ENCODE data around the gene G6PD.
"Not testable (repeated sequence)": the region's sequence is repeated elsewhere in the genome, so short reads cannot be mapped to it uniquely, and the experiment has no call there.

Gene G6PD

DNA sequence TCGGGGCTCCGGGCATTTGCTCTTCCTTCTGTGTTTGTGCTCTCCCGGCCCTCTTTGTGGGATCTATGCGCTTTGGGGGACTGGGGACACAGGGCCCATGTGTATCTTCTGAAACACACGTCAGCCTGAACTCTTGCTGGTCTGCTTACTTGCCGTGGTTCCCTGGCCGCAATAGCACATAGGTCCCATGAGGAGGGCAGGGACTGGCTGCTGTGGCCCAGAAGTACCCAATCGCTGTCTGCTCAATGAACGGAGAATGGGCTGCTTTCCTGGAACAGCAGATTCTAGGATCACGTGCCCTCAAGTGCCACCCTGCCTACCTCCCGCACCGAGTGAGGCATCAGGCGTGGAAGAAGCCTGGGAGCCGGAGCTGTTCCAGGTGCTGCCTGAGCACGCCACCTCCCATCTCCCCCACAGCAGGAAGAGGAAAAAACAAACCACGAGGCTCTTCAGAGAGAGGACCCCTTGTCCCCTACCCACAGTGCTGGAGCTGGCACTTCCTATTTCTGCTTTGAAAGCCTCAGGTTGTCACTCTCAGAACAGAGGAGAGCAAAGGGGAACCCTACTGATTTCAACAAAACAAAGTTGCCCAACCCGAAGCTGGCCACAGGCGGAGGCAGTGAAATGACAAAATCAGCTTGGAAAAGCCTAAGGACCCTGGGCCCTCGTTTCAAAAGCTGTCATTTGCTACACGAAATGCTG lies 3.8 kb downstream of the G6PD start:
- no peak for DNase-seq (ENCODE audit: low read depth)

DNA sequence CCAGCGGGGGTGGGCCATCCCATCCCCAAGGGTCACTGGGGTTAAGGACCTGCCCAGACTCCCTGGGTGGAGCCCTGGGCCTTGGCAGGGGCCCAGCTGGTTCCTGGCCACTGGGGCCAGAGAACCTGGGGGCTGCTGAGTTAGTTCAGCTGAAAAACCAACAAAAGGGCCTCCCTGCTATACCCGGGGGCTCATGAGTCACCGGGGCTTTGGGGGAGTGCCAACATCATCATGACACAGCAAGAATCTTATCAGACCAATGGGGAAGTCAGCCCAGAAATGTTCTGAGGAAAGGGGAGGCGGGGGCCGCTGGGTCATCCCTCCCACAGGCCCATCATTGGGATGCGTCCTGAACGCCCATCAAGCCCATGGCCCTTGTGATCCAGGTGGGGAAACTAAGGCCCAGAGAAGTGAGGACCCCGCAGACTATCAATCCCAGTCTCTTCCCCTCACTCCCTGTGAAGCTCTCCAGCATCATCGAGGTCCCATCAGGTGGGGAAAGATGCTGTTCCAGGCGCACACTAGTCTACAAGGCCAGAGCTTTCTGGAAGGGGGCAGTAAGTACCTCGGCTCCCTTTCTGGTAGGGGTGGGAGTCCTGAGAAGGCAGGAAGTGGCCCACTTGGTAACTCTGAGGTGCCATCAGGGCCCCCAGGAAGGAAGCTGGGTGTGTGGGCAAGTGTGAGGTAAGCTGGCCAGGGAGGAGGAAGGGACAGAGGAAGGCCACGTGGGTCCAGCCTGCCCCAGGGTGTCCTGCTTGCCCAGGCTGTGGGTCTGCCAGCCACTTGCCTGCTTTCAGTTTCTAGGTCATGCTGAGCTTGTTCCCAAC lies 4.5 kb downstream of the G6PD start:
- DNase-seq (ENCODE audit: low read depth) = peak; percentile 60

DNA sequence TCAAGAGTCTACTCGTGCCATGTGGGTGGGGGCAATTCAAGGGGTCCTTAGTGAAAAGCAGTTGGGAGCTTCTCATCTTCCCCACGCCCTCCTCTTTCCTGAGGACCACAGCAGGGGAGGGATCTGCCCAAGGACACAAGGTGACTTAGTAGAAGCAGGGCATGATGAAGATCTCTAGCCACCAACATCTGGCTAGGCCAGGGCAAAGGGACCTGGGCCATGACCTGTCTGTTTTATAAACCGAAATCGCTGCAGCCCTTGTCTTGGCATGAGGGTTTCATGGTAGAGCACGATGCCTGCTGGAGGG lies 5.1 kb downstream of the G6PD start:
- DNase-seq (ENCODE audit: low read depth) = no peak

DNA sequence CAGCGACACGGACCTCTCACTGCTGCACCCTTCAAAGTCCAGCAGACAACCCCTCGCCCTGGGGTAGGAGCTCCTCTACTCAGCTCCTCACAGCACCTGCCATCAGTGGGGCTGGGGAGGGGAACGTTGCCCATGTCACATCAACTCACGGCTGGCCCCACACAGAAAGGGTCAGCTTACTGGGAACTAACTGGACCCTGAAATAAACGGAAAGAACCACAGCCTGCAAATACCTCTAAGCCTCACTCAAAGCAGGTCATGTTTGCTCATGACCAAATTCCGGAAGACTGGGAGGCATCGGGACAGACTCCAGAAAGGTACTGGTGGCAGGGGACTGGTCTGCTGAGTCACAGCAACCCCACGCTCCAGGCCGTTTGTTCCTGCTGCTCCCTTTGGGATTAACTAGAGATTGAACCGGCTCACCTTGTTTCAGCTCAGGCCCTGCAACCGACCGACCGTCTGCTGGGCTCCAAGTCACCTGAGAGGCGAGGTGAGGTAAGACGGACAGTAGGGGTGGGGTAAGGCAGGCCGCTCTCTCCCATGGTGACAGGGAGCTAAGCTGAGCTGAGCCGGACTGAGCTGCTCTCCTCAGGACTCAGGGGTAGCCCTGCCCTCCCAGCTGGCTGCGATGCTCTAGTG lies 5.6 kb downstream of the G6PD start:
- DNase-seq (ENCODE audit: low read depth) = no peak

DNA sequence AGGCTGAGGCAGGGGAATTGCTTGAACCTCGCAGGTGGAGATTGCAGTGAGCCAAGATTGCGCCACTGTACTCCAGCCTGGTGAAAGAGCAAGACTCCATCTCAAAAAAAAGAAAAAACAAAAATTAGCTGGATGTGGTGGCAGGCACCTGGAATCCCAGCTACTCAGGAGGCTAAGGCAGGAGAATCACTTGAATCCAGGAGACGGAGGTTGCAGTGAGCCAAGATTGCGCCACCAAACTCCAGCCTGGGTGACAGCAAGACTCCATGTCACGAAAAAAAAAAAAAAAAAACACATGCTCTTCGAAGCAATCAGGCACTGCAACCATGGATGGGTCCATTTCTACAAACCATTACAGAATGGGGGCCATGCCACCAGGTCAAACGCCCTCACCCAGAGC lies 6.3 kb downstream of the G6PD start:
- DNase-seq (ENCODE audit: low read depth) = not testable (repeated sequence)

DNA sequence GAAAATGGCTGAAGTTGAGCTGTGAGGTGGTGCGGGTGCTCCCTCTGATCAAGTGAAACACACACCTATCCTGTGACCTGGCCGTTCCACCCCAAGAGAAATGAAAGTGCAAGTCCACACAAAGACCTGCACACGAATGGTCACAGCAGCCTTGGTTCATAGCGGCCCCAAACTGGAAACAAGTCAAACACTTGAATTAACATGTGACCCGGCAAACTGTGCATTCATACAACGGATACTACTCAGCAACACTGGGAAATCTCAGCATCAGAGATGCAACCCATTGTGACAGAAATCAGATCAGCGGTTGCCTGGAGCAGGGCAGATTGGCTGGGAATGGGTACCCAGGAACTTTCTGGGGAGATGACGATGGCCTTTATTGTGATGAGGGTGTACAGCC lies 7.6 kb downstream of the G6PD start:
- DNase-seq (ENCODE audit: low read depth) = no peak

DNA sequence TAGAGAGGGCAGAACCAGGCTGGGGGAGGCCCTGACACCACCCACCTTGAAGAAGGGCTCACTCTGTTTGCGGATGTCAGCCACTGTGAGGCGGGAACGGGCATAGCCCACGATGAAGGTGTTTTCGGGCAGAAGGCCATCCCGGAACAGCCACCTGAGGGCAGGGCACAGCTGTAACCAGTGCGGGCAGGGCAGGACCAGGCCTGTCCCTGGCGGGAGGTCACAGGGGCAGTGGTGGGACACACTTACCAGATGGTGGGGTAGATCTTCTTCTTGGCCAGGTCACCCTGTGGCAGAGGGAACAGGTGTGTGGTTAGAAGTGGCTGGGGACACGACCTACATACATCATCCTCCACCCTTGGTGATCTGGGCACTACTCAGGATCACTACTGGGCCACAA lies 10.8 kb downstream of the G6PD start:
- no peak for DNase-seq (ENCODE audit: low read depth)

DNA sequence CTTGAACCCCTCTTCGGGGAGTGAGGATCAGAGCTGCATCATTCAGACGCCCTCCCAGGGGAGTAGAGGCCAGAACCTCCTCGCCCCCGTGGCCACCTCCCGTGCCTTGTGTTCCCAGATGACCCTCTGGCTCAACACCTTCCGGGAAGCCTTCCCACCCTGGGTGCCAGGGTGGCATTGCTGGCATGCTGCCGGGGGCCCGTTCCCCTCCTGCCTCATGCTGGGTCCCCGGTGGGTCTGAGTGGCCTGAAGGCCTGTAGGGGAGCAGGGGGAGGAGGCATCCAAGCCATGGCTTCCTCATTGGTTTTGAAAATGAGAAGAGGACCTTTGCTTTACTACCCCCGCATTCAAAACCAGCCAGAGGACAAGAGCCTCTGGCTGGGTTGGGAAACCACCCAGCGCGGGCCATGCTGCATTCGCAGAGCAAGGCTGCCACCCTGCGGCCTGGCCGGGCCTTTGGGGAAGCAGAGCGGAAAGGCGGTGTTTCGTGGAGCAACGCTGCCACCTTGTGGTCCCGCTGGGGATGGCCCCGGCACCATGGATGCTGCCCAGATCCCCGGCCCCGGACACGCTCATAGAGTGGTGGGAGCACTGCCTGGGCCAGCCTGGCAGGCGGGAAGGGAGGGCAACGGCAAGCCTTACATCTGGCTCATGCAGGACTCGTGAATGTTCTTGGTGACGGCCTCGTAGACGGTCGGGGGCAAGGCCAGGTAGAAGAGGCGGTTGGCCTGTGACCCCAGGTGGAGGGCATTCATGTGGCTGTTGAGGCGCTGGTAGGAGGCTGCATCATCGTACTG lies 11.9 kb downstream of the G6PD start:
- no peak for DNase-seq (ENCODE audit: low read depth)

DNA sequence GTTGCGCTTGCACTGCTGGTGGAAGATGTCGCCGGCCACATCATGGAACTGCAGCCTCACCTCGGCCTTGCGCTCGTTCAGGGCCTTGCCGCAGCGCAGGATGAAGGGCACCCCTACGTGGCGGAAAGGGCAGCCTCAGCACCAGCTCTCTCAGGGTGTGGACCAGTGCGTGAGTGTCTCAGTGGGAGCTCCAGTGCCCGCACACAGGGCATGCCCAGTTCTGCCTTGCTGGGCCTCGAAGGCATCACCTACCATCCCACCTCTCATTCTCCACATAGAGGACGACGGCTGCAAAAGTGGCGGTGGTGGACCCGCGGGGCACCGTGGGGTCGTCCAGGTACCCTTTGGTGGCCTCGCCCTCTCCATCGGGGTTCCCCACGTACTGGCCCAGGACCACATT lies 14.0 kb downstream of the G6PD start:
- no peak for DNase-seq (ENCODE audit: low read depth)

DNA sequence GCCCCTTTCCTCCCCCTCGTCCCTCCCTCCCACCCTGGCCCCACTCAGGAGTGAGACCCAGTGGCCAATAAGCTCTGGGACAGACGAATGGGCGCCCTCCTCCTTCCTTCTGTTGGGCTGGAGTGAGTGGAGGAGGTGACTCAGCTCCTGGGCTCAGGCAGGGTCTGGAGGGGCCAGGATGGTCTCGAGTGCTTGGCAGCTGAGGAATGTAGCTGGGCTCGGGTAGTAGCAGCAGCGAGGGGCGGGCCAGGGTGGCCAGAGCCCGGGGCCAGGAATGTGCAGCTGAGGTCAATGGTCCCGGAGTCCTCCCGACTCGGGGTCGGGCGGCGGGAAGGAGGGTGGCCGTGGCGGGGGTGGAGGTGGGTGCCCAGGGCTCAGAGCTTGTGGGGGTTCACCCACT lies 15.0 kb downstream of the G6PD start:
- no peak for DNase-seq (ENCODE audit: low read depth)

DNA sequence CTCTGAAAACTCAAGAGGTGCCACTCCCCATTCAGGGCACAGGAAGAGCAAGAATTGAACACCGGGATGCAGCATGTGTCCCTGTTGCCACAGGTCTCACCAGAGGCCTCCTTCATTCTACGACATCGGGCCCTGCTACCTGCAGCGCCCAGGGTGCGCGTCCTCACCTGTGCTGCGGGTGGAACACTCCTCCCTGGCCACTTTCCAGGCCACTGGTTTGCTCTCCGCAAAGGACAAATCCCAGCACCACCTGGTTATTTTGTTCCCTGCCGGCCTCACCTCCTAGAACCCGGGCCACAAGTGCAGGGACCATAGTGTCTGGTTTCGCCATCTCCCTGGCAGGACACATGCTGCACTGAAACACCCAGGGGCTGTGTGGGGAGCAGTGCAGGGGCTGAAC lies 16.4 kb downstream of the G6PD start:
- DNase-seq (ENCODE audit: low read depth) = no peak

DNA sequence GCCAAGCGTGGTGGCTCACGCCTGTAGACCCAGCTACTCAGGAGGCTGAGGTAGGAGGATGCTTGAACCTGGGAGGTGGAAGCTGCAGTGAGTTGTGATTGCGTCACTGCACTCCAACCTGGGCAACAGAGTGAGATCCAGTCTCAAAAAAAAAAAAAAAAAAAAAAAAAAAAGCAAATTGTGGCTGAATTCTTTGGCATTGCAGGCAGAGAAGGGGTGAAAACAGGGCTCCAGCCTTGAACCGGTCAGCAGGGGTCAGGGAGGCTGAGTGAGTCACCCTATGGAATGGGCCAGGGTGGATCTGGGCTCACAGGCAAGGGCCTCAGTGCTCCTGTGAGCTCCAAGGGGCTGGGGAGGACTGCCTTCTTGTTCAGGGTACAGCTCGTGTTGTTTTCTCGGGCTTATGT lies 17.4 kb downstream of the G6PD start:
- DNase-seq (ENCODE audit: low read depth) = no peak

DNA sequence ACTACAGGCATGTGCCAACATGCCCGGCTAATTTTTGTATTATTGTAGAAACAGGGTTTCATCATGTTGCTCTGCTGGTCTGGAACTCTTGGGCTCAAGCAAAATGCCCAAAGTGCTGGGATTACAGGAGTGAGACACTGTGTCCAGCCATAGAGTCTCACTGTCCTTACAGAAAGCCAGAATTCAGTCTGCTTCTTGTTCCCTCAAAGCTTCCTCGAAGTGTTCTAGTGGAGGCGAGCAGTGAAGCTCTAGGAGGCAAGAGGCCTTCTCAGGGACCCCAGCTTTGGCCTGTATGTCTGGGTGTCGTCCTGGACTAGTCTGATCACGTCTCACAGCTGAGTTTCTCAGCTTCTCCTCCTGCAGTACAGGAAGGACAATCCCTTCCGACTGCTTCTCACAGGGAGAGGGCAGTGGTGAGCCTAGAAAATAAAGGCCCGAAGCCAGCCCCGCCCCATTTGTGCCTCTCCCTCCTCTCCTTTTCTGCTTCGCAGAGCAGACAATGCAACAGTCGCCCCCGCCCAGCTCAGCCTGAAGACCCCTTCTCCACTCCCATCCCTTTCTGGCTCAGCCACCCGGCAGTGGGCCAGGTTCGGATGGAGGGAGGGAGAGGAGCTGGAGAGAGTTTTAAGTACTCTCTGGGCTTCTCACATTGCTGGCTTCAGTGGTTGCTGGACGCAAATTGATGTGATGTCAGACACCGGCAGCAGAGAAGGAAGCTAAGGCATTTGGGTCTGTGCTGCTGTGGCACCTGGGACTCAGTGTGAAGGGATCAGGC lies 19.6 kb downstream of the G6PD start:
- no peak for DNase-seq (ENCODE audit: low read depth)

DNA sequence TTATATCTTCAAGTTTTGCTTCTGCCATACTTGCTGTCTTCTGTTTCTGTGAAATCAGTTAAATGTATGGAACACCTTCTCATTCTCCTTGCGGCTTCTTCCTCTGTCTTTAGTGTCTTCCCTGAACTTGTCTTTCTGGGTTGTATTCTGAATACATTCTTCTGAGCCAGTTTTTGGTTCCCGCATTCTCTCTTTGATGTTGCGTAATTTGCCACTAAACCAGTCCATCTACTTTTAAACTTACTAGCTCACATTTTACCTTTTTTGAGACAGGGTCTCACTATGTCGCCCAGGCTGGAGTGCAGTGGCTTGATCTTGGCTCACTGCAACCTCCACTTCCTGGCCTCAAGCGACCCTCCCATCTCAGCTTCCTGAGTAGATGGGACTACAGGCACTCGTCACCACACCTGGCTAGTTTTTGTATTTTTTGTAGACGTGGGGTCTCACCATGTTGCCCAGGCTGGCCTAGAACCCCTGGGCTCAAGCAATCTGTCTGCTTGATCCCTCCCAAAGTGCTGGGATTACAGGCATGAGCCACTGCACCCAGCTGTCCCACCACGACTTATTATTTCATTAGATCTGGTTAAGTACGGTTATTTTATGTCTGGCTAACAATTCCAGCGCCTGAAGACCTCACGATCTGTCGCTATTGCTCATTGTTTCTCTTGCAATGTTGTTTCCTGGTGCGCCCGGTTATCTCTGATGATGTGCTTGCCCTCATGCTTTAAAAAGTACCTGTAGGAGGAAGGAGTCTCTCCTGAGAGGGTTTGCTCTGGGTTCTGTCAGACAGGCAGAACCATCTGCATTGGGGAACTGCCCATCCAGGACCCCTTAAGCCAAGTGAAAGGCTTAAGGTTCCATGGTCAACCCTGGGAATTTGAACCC lies 20.8 kb downstream of the G6PD start:
- DNase-seq (ENCODE audit: low read depth) = no peak

DNA sequence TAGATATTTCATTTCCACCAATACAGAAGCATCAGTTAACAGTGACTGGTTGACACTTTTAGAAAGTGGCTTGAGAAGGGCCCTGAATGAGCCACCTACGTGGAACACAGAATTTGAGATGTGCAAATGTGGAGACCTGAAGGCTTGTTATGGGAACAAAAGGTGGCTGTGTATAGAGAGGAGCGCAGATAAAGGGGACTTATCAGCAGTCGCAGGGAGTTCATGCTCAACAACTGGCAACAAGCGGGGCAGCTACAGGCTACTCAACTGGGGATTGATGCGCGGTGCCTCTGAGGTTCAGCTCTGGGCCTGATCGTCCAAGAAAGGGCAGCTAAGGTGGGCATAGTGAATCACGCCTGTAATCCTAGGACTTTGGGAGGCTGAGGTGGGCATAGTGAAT lies 27.3 kb downstream of the G6PD start:
- DNase-seq (ENCODE audit: low read depth) = no peak

DNA sequence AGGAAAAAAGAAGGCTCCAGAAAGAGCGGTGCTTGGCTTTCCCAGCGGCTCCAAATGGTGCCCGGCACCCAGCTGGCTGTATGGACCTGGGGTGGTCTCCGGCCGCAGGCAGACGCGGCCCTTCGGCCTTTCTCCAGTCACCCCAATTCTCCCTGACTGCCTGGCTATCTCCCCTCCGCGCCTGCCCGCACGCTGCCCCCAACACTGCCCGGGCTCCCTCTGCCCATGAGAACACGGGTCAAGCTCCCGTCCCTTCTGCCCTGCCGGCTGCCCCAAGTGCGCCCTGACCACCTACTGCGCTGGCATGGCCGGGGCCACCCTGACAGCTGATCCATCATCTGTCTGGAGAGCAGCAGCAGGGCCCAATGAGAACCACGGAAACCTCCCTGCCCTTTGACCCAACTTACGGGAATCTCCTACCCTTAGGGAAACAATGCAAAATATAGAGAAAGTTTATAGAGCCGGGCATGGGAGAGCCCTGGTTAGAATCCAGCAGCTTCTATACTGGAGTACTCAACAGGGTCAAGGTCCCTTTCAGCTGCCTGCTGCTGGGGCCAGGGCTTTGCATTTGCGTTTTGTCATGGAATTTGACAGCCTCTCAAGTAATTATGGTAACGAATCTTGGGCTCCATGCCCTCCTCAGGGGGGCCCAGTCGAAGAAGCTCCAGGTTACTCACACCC lies 29.4 kb downstream of the G6PD start:
- DNase-seq (ENCODE audit: low read depth) = no peak

DNA sequence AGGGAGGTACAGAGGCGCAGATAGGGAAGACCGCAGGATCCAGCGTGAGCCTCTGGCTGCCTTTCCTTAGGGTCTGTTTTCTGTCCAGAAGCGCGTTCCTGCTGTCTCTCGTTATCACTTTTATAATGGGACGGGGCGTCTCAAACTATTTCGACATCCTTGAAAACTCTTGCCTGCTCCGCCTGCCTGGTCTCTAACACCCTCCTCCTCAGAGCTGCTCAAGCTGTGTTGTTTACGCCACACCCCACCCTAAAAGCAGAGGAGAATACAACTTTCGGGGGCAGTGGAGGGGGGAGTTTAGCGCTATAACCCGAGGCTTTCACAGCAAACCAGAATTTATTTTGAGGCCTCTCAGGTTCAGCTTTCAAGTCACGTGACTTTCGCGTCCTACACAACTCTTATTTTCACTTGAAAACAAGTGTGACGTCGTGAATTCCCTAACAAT lies 30.0 kb downstream of the G6PD start:
- DNase-seq (ENCODE audit: low read depth) = no peak

DNA sequence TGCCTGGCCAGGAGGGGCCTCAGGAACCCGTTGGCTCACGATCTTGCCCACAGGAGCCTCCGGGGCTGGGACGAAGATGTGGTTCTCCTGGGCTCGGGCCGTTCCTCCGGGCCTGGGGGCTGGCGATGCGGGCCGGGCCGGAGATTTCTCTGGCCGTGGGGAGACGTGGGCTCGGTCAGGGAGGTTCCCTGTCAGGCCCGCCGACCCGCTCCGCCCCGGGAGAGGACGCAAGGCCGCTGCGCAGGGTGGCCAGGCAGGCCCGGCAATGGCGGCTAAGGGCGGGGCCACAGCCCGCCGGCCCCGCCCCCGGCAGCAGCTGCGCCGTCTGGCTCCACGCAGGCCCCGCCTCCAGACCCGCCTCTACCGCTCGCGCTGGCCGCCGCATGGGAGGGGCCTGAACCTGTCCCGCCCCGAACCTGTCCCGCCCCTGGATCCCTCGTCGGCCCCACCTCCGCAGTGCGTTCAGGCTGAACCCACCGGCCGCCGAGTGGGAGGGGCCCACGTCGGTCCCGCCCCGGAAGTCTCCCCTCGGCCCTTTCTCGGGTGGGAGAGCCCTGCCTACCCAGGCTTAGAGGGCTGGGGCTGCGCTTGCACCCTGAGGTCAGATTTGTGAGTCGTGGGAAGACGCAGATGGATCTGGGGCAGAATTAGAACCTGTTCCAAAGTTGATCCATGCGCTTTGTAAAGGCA lies 30.5 kb downstream of the G6PD start, which contains the start of gene FAM3A:
FAM3A (minus strand) TSS at position 267 of the 690 bp plus-strand sequence. CDS start 460 bp downstream, outside the sequence.
- DNase-seq (ENCODE audit: low read depth) = peak; percentile 46

All from non-pigmented ciliary epithelial cell (primary cell).